ENCODE results near the gene TMEM106C.
"Not testable (repeated sequence)": the region's sequence is repeated elsewhere in the genome, so short reads cannot be mapped to it uniquely, and the experiment has no call there.

TMEM106C gene

DNA sequence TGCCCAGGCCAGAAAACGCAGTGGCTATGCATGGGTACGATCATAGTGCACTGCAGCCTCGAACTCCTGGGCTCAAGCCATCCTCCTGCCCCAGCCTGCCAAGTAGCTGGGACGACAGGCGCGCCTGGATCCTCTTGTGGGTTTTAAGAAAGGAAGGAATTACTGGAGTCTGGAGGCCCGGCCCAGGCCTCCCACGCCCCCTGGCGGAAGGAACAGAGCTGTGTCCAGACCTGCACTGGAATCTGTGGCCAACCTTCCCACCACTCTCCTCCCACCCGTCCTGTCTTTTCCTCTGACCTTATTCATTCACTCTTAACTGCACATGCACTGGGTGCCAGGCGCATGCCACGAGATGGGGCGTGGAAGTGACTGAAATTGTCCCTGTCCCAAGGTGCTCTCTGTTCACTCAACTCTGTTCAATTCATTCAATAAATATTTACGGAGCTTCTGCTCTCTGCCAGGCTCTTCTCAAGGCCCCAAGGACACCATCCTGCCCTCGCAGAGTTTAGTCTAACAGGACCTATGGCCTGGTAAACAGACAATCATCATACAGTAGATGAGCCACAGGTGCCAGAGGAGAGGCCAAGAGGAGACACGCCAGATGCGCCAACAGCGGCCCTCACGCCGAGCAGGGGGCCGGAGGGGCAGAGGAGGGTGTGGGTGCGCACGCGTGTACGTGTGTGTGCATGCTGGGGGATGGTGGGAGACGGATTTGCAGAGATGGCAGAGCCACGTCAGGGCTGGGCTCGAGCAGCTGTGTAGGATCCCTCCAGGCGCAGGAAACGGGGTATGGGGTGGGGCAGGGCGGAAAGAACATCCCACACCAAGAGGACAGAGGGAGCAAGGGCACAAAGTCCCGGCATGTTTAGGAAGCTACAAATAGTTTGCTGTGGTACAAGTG is 13.7 kb upstream of the TMEM106C start:
- peak; percentile 47 for DNase-seq

GRCh38 chr12:47950856-47951468 is 12.4 kb upstream of the TMEM106C start:
- no peak for DNase-seq

GRCh38 chr12:47954058-47954457 is 9.3 kb upstream of the TMEM106C start:
- no peak for DNase-seq

DNA sequence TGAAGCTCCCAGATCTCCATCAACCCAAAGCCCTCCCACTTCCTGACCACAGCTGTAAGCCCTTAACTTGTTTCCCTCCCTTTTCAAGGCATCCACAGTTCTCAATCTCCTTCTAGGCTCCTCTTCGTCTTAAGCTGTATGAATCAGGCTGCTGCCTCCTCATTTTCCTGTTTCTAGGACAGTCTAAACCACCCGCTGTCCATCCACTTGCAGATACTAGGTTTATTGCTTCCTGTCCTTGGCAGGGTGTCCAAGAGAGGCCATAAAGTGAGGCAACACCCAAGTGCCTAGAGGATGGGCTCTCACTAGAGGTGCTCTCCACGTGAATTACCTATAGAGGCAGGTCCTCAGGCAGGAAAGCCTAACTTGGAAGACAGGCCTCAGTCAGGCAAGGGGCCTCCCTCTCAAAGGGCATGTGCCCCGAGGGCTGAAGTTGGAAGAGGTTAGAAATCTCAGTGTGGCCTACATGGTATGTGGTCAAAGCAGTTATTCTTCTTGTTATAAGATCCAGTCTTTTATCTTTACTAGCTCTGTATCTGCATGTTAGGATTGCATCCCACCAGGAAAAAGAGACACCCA is 8.8 kb upstream of the TMEM106C start:
- no peak for DNase-seq

GRCh38 chr12:47955059-47955458 is 8.3 kb upstream of the TMEM106C start:
- DNase-seq, result no peak

GRCh38 chr12:47957671-47958070 is 5.7 kb upstream of the TMEM106C start:
- not testable (repeated sequence) for DNase-seq

GRCh38 chr12:47962198-47962597 is 1.2 kb upstream of the TMEM106C start:
- no peak for DNase-seq

DNA sequence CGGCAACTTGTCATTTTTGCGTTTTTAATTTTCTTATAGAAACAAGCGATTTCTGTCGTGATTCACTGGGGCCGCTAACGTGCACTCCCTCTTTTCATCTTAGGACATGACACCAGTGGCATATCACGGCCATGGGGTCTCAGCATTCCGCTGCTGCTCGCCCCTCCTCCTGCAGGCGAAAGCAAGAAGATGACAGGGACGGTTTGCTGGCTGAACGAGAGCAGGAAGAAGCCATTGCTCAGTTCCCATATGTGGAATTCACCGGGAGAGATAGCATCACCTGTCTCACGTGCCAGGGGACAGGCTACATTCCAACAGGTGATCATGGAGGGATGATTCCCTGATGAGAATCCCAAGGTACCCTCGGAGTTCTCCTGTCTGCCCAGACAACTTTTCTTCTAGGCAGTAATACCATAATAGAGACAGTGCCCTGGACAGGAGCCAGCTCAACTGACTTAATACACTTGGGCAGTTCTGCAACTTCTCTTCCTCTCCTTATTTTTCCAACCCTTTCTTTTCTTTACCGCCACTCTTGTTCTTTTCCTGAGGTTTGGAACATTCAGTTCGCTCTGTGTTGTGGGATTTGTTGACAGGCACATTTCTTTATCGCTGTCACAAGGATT is 821 bp downstream of the TMEM106C start:
- peak; percentile 6 for DNase-seq

- no peak for DNase-seq
Measured at GRCh38 chr12:47965581-47965980, 2.2 kb downstream of the TMEM106C start.

- DNase-seq, result no peak
Measured at GRCh38 chr12:47967461-47968321, 4.3 kb downstream of the TMEM106C start.

DNA sequence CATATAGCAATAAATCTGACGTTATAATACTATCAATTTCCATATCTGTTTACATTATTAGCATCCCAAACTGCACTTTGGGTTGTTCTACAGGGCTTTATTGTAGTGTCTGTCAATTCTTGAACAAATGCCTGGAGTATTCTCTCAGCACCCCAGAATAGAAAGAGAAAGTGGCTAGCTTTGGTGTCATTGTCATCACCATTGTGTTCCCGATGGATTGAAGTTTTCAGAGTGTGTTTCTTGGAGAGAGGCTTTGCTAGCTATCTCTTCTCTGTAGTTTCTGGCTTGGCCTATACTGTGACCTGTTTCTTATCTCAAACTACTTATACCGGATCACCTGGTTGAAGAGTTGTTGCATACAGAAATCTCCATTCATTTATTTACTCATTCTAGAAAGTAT is 6.4 kb downstream of the TMEM106C start:
- no peak for DNase-seq

- DNase-seq, result no peak
Measured at GRCh38 chr12:47970843-47971242, 7.4 kb downstream of the TMEM106C start.

DNA sequence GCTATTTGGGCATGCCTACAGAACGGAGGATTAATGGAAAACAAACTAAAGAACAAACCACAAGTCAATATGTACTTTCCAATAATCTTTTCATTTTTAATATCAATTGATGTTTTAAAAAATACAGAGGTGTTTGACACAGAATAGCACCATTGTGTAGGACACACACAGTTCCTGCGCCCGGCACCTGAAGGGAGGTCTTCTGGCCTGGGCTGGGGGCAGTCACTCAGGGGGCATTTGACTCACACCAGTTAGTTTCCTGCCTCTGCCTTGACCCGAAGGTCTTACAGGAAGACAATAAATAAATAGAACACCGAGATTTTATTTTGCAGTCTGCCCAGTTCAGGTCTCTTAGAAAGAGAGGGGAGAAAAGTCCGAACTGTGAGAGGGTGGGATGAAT is 9.5 kb downstream of the TMEM106C start:
- DNase-seq, result no peak

DNA sequence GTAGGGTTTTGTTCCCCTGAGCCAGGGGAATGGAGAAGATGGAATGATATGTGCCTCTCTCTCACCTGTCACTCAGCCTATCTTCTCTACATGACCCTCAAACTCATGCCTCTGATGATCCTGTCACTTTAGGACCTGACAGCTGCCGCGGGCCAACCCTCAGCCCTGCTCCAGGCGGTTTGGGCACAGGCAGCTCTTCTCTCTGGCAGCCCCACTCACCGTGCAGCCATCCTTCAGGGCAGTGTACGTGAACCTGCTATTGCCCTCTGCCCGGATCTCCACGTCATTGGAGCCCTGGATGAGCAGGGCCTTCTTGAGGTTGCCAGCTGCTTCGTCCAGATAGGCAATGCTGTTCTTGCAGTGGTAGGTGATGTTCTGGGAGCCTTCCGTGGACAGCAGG is 10.5 kb downstream of the TMEM106C start:
- DNase-seq, result no peak

- no peak for DNase-seq
Measured at GRCh38 chr12:47975036-47975620, 11.7 kb downstream of the TMEM106C start.

- no peak for DNase-seq
Measured at GRCh38 chr12:47975816-47976215, 12.4 kb downstream of the TMEM106C start.

DNA sequence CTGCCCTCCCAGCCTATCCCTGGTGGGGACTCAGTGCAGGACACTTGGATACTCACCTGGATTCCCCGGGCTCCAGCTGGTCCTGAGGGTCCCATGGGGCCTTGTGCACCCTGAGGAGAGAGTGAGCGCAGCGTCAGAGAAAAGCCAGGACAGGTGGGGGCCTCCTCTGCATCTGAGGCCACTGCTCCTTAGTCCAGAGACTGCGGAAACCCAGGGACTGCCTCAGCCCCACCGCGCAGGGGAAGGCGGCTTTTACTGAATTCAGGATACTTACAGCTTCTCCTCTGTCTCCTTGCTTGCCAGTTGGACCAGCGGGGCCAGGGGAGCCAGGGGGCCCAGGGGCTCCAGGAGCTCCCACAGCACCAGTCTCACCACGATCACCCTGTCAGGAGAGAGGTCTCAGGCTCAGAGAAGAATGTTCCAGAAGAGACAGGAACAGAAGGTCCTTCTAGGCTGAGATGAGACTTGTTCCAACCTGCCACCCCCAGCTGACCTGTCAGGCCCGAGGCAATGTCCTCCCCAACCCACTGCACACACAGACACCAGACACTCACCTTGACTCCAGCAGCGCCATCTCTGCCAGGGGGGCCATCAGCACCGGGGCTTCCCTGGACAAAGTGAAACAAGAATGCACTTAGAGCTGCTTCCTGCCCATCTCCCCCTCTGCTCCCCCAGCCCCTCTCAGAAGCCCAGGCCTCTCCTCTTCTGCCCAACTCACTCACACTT is 13.8 kb downstream of the TMEM106C start:
- no peak for DNase-seq

DNA sequence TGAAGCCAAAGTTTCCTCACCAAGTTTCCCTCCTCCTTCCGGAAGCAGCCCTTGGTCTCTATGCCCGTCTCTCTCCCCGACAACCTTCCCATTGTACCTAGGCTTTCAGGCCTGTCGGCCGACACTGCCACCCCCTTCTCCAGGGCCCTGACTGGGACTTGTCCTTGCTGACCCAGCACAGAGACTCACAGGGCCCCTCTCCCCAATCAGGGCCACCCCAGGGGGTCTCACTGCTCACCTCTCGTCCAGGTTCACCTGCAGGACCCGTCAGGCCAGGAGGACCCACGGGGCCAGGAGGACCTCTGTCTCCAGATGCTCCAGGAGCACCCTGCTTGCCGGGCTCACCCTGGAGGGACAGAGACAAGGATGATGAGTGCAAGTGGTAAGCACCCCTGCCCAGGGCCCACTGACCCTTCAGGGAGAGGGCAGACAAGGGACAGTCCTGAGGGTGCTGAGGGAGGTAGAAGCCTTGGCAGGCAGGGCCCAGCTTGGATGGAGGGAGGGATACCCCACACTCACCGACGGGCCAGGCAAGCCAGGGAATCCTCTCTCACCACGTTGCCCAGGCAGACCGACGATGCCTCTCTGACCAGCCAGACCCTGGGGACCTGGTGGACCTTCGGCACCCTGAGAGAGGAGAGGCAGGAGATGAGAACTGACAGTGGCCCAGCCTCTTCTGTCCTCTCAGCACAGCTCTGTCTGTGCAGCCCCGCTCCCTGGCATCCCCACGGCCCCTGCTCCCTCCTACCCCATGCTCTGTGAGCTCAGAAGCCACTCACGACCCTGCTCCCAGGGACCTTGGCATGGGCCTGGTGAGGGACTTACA is 14.6 kb downstream of the TMEM106C start:
- no peak for DNase-seq

- DNase-seq, result no peak
Measured at GRCh38 chr12:47978598-47978873, 15.1 kb downstream of the TMEM106C start.

DNA sequence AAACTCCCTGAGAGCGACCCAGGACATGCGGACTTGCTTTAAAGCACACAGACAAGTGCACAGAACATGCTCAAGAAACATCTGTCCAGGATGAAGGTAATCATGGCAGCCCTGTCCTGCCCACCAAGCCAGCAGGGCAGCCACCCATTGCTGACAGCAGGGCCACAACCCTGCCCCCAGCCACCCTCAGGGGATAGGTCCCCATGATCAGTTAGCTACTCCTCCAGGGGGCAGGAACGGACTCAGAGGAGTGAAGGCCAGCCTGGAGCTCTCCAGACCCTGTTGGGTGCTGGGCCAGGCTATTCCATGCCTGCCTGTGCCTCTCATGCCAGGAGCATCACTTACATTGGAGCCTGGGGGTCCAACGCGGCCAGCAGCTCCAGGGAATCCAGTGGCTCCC is 15.8 kb downstream of the TMEM106C start:
- DNase-seq, result no peak

DNA sequence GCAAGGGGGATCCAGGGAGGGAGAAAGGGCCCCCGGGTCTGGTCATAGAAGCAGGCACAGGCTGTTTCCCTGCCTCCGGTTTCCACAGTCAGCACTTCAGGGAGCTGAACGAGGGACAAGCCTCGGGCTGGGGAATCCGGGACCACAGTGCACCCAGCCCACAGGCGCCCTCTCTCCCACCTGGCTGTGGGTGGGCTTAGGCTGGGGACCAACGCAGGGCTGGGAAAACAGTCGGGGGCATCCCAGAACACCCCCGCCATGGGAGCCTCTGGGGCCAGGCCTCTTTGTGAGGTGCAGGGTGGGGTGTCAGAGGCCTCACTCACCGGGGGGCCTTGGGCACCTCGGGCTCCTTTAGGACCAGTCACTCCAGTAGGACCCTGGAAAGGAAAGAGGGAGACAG is 16.3 kb downstream of the TMEM106C start:
- DNase-seq, result no peak

Measured in CD4-positive, alpha-beta T cell treated with Interleukin-12 subunit alpha and Interleukin-12 subunit beta, for 1 hour (primary cell).